NCI-H524 treated with DMSO at 0.1 percent for 48 hours (cell line): Measurements from ENCODE around the gene KLHL2.
"Not testable (repeated sequence)": the region's sequence is repeated elsewhere in the genome, so short reads cannot be mapped to it uniquely, and the experiment has no call there.

ENCODE experiments used
- DNase-seq: peaks from one replicate; lab custom pipeline; 2025; lab: John Stamatoyannopoulos, UW

KLHL2 gene

GRCh38 chr4:165203541-165204461 is 3.6 kb upstream of the KLHL2 start:
- no peak for DNase-seq

DNA sequence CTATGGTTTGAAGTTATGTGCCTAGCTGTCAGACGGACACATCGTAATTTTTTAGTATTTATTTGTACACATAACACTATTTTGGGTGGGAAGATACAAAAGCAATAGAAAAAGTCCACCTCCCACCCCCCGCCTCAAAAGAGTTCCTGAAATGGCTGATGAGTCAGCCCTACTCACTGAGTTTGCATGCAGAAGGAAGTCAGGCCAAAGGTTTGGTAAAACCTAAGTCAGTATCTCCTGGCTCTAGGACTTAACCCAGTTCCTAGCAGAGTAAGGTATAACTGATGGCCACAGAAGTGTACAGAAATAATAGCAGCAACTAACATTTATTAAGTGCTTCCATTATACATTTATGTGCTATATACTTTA is 2.9 kb upstream of the KLHL2 start:
- no peak for DNase-seq

- no peak for DNase-seq
Measured at GRCh38 chr4:165207016-165207430, 338 bp upstream of the KLHL2 start.

DNA sequence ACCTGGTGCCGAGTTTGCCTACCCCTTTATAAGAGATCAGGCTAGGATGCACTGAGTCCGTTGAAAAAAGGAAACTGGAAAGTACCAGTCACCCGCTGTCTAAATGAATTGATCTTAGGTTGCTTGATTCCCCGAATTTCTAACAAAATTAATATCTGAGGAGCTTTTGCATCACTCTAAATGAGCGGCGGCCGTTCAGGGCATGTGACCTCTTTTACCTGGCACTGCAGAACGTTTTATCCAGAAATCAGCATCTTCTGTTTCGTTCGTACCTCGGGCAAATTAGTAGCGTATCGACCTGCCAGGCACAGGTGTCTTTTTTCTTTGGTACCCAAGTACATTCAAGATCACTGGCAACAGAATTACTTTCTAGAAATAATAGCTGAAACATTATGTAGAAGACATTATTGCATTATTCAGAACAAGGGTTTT is 876 bp downstream of the KLHL2 start:
- no peak for DNase-seq

GRCh38 chr4:165208741-165209388 is 1.5 kb downstream of the KLHL2 start:
- no peak for DNase-seq

DNA sequence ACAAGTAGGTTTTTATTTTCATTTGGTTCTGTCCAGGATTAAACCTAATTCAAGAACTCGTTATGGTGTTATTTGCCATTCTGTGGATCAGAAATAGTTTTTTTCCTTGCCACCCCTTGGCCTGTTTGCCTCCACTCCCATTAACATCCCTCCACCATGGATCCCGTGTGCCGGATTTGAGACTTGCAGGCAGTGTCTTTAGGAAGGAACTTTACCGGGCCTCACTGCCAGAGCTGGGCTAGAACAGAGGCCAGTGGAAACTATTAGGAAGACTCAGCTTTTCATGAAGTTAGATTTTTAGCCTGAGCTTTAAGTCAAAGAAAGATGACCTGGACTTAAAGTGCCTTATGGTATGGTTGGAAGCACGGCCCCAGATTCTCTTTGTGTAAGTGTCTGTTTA is 2.4 kb downstream of the KLHL2 start:
- DNase-seq, result no peak

DNA sequence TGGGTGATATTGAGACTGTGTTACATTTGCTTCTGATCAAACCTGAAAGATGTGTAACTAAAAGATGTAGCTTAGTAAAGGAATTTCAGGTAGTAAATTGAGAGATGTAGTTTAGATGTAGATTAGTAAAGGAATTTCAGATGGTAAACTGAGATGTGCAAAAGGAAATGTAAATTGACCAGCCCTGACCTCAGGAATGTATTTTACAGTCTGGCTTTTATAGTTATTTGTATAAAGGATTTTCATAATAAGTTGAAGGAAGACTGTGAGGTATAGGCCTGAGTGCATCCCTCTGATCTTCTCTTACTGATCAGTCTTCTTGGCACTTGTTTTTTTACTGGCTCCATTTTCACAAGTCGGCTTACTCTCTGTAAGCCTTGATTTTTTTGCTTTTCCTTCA is 3.2 kb downstream of the KLHL2 start:
- no peak for DNase-seq

DNA sequence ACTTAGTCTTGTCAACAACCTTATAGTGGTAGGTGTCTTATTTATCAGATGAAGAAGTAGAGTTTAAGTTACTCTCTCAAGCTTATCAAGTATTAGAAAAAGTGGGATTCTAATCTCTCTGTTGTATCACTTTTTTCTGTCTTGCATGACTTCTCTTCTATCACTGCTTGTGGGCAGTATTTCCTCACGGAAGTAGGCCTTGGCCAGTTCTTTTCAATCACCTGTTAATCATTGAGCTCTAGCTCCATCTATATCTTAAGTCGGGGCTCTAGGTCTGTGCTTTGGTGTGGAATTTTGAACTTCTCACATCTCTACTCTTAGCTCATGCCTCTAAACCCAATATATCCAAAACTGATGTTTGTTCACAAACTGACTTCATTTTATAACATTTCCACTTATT is 5.3 kb downstream of the KLHL2 start:
- not testable (repeated sequence) for DNase-seq

DNA sequence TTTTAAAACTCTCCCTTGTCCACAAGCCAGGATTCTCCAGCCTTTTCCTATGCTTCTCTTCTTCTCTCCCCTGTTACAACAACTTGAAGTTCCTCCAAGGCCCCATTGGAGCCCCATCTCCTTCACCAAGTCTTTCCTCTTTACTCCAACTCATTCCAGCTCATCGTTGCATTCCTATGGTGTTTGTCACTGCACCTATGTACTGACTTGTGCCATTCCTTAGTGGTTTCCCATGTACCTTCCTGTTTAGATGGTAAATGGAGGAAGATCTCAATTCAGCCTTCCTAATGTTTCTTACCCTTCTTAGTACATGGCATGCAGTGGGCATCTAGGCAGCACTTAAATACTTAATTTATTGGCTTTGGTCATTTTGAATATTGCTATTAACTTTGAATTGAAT is 6.0 kb downstream of the KLHL2 start:
- DNase-seq, result not testable (repeated sequence)

GRCh38 chr4:165213991-165214709 is 6.8 kb downstream of the KLHL2 start:
- not testable (repeated sequence) for DNase-seq

DNA sequence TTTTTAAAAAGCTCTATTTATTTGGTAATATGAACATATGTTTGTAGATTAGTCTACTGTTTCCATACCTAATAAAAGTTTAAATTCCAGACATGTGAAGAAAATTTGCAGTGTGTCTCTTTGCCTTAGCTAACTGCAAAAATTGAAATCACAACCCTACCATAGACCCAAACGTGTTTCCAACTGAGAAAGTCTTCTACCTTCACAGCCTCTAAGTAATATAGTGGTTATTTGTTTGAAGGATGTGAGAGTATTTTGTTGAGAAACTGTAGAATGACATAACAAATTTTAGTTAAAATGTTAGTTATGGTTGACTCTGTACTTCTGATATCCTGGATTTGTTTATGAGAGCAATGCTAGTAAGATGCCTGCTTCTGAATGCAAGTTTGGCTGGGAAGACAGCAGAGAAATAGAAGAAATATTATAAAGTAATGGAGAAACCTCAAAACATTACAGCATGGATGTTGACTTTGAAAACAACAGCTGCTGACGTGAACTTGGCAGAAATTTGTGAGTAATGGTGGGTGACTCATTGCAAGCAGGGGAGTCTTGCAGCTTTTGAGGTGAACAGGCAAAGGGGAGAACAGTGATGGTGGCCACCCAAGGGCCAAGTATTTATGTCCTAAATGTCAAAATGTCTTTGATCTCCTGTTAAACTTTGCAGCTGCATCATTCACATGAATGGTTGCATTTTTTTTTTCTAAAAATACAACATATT is 7.8 kb downstream of the KLHL2 start:
- not testable (repeated sequence) for DNase-seq

DNA sequence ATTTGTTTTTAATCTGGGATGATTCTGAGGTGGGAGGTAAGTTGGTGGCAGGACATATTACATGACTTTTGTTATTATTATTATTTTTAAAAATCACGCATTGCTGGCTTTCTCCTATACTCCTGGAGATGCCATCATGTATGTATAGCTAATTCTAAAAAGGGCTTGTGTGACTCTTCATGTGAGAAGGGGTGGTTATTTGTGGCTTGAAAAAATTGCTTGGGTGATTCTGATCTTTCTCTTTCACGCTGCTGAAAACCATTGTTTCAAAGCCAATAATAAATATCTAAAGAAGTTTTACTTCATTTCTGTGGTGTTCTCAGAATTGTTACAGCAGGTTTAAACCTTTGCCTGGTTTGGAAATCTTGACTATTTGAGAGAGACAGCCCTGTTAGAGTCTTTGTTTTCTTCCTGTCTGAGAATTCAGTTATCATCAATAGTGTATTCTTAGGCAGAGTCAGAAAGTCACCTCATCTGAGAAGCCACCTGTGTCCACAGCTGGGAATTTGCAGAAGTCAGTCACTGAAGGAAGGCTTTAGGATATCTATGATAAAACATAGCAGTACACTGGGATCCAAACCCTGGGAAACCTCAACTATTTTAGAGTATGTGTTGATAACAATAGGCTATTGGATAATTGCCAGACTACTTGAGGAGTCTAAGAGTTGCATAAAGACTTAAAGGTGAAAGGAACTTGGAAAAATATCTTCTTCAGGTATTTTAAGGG is 8.6 kb downstream of the KLHL2 start:
- not testable (repeated sequence) for DNase-seq

- DNase-seq, result no peak
Measured at GRCh38 chr4:165217325-165217724, 10.0 kb downstream of the KLHL2 start.

DNA sequence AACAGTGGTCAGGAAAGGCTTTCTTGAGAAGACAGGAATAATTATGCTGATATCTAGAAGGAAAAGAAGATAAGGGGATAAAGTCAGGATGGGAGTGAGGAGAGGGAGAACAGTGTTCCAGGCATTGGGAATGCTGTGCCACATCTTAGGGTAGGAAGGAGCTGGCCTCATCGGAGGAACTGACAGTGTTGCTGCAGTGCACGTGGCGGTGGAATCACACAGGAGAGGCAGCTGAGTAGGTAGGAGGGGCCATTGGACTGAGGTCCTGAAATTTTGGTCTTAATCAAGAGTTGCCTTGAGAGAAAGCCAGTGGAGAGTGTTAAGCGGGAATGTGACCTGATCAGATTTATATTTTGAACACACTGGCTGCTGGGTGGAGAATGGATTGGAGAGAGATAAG is 13.9 kb downstream of the KLHL2 start:
- DNase-seq, result not testable (repeated sequence)

DNA sequence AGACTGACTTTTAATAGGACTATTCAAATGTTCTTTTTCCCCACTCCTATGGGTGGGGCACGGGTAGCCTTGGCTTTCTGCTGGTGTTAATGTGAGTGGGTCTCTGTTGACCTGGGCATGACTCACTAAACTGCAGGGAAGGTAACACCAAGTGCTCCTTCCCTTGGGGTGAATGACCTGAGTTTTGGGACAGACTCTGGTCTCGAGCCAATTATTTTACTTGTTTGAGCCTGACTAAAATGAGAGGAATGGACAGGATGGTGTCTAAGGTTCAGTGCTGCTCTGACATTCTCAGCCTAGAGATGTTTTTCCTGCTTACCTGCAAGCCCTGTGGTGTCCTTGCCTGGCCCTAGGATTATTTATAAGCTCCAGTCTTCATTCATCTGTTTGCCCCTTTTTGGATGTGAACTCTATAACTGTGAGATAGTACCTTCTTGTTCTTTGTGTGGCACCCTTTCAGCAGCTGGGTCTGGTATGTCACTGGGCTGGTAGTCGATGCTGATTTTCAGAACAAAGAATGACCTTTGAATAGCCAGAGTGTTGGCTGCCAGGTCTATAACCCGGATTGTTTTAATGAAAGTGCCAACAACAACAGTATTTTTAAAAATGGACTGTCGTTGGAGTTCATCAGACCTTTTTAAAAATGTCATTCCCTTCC is 14.8 kb downstream of the KLHL2 start:
- not testable (repeated sequence) for DNase-seq

GRCh38 chr4:165222651-165222994 is 15.3 kb downstream of the KLHL2 start:
- DNase-seq, result no peak

- not testable (repeated sequence) for DNase-seq
Measured at GRCh38 chr4:165227401-165227800, 20.0 kb downstream of the KLHL2 start.

- not testable (repeated sequence) for DNase-seq
Measured at GRCh38 chr4:165229490-165230200, 22.3 kb downstream of the KLHL2 start.

- DNase-seq, result not testable (repeated sequence)
Measured at GRCh38 chr4:165232623-165233433, 25.5 kb downstream of the KLHL2 start.
